Epidermal melanocyte (primary cell): Measurements from ENCODE around the gene TMEM80.
A peak's percentile ranks its signal among the peaks of the same experiment; 100 is the strongest.

Source experiments
- DNase-seq: peaks from one replicate; pipeline ENCODE4 v3.0.0; 2011; ENCODE audit warnings: low spot score; ENCODE audit not compliant: insufficient read length

TMEM80 gene

DNA sequence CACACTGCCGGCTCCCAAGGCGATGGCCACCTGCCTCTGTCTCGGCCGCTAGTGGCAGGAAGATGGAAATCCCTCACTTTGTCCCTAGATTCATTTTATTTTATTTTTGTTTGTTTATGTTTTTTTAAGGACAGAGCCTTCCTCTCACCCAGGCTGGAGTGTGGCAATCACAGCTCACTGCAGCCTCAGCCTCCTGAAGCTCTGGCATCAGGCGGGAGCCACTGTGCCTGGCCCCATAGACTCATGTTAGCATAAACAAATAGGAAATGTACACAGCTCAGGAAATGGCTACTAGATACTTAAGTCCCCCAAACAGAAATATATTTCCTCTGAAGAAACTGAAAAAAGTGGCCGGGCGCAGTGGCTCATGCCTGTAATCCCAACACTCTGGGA lies 3.5 kb downstream of the TMEM80 start:
- DNase-seq: no peak

DNA sequence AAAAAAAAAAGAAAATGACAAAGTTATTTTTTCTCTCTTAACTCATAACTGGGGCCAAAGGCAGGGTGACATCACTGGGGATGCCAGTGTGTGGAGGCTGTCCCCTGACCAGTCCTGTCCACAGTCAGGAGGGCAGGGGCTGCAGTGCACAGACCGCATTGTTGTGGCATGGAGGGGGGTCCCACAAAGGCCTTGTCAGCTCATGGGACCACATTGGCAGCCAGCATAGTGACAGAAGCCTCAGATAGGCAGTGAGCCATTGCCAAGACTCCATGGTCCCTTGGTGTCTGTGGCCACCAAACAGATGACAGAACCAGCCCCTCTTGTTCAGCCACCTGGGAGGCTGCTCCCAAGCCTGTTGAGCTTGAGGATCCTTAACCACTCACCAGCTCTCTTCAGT lies 4.1 kb downstream of the TMEM80 start:
- no peak for DNase-seq

DNA sequence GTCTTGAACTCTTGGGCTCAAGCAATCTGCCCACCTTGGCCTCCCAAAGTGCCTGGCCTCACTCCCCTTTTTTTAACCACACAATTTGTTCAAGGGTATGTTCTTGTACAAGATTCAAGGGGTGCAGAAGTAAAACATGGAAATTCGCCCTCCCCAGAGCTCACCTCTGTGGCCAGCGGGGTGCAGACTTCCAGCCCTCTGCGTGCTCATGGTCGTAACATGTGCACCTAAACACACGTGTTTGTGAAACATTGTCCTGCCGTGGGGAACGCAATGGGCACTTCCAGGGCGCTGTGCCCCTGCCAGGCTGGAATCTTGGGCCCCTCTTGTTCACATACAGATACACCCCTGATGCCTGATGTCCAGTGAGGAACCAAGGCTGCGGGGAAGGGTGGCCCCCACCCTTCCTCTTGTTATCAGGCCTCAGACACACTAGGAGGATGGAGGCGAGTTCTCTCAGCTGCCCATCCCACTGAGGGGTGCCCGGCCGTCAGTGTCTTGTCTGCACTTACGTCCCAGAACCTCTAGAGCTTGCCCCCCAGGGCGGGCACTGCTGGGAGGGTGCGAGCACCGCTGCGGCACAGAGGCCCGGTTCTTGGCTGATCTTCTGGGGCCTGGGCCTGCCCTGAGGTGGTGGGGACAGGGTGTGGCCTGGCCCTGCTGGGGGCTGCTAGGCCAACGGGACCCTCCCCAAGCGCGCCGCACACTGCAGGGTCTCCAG lies 6.3 kb downstream of the TMEM80 start:
- no peak for DNase-seq

DNA sequence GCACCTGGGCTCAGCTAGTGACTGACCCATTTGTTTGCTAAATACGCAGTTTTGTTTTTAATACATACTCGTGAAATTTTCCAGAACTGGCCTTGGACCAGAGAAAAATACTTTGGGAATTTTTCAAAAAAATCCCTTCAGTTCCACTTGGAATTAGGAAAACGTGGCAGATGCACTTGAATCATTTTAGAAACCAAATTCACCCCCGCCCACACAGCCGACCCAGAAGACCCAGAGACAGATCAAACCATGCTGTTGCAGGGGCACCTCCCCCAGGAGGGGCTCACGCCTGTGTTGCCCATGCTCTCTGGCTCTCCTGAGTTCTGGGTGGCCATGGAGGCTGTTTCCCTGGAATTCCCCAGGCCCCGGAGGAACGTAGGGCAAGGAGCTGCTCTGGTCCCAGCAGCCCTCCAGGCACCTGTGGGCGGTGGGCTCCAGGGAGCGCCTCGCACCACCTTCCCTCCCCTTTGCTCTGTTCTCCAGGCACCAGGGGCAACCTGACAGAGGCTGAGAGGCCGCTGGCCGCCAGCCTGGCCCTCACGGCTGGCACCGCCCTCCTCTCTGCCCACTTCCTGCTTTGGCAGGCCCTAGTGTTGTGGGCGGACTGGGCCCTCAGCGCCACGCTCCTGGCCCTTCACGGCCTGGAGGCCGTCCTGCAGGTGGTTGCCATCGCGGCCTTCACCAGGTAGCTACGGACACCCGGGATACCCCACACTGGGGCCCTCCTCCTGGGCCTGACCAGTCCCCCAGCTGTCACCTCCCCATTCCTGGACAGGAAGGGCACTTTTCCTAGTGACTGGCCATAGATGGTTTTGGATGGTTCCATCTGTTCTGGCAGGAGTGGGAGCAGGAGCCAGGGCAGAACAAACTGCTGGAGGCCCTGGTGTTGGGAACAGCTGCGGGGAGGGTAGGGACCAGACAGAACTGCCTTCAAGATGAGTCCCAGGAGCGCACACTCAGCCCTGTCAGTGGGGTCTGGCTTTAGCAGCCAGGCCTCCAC lies 7.1 kb downstream of the TMEM80 start:
- no peak for DNase-seq

DNA sequence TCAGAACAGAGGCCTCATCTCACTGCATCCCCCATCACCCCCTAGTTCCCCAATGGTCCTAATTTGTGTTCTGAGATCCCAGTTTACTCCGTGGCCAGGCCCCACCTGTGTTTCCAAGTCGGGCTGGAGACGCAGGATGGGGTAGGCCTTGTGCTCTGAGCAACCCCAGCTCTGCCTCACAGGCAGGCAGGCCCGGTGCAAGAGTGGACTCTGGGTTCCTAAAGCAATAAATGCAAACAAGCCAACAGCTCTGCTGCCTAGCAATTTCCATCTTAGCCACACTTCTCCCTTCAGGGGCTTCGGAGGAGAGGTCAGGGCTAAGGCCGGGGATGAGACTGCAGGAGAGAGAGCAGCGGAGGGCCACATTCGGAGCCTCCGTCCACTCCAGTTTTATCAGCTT lies 7.9 kb downstream of the TMEM80 start:
- no peak for DNase-seq

DNA sequence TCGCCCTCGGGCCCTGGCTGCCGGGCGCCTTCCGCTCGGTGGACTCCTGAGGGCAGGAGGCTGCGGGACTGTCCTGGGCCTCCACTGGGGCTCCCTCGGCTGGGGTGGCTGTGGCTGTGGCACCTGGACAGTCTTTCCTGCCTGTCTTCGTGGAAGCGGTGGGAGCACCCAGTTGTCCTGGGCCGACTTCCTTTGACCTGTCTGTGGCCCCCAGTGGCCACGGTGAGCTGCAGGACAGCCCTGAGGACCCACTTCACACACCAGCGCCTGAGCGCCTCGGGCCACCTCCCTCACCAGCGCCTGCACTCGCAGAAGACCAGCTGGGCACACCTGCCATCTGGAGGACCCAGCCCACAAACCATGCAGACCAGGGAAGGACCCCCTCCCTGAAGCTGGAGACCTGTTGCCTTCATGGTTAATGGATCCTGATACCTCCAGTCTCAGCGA lies 8.6 kb downstream of the TMEM80 start:
- no peak for DNase-seq

DNA sequence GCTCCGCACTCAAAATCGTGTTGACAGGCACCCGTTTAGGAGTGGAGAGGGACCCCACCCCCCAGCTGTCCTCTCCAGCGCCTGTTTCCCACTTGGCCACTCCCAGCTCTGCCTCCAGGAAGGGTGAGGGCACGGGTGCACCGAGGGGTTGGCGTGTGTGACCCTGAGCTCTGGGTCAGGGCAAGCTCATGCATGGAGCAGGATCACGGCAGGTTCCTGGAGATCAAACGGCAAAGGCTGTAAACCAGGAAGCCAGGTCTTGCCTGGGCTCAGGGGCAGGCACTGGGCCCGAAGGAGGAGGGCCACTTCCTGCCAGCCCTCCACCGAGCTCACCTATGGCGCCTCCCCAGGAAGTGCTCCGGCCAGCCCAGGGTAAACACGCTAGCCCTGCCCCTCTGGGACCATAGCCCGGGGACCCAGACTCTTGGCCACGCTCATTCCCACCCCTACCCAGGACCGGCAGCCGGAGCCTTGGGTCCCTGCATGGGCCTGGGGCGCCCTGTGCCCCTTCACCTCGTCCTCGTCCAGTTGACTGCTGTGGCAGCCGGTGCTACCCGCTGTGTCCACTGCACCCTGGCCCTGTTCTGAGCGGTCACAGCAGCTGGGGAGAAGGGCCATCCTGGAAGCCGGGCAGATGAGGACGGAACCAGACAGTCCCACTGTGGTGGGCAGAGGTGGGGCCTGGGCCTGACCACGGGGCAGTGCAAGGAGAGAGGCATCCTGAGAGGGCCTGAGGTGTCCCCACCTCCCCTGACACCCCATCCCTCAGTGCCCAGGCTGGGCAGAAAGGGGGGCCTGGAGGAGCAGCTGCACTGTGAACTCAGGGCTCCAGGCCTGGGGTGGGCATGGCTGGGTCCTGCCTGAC lies 9.4 kb downstream of the TMEM80 start:
- DNase-seq: no peak

DNA sequence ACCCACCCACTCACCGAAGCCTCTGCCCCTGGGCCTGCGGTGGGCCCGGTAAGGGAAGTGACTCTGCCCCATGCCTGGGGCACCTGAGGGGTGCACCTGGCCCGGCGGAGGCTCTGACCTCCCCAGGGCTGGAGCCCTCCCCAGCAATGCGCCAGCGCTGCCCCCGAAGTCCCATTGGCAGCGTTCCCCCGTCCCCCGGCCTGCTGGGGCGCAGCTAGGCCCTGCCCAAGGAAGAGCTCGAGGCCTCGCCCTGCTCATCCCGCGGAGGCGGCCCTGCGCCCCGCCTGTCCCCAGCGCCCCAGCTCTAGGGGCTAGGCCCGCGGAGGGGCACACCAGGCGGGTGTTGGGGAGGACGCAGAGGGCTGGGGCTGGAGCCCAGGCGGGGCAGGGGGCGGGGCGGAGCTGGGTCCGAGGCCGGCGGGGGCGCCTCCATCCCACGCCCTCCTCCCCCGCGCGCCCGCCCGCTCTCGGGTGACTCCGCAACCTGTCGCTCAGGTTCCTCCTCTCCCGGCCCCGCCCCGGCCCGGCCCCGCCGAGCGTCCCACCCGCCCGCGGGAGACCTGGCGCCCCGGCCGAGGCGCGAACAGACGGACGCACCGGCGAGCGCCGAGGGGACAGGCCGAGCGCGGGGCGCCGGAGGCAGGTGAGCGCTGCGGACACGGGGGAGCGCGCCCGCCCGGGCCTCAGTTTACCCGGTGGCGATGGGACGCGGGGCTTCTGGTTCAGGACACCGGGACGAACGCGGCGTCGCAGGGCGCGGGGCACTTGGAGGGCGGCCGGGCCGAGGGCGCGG lies 10.2 kb downstream of the TMEM80 start, which contains the start of gene EPS8L2:
Gene EPS8L2 (plus strand): TSS at position 586 of the 793 bp plus-strand sequence. CDS start 3,177 bp downstream, outside the sequence.
- no peak for DNase-seq

DNA sequence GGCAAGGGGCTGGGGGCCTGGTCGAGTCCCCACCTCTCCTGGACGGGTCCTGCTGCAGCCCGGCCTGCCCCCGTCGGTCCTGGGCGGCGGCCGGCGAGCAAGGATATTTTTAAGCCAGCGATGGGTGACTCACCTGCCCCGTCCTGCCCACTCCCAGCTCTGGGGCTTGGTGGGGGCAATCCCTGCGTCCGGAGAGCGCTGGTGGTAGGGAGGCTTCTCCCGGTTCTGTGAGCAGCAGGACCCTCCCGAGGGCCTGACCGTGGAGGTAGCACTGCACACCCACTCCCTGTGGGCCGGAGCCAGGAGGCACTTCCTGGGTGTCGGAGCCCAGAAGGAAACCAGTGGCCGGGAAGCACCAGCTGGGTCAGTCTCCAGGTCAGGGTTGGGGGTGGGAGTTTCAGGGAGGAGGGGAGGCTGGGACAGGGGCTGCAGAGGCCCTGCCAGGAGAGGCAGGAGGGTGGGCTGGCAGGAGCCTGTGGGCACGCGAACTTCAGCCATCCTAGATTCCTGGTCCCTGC lies 10.9 kb downstream of the TMEM80 start:
- no peak for DNase-seq

DNA sequence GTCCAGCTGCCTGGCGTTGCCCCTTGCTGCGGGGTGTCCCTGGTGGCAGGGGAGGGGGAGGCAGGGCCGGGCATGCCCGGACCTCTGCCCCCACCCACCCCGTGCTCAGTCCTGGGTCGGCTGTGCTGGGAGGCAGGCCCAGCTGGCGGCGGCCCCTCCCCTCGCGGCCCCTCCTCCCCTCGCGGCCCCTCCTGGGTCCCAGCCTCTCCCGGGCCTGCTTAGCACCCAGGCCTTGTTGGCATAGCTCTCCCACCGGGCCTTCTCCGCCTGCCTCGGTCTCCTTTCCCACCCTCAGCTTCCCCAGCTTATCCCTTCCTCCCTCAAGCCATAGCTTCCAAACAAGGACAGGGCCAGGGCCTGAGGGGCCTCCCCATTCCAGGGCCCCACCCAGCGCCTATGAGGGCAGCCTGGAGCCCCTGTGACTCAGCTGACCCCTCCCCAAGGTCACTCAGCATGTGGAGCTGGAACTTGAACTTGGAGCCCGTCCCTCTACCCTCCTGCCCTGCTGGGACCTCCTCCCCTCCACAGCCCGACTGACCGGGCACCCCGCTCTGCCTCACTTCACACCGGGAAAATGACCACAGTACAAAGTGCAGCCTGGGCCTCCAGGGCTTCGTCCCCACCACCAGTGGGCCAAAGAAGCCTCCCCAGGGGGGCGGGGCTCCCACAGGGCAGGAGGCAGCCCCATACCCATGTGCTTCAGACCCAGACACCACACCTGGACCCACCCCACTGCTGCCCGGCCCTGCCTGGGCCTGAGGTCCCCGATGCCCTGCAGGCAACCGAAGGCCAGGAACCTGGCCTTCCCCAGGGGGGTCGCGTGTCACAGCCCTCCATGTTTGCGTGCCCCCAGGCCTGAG lies 11.6 kb downstream of the TMEM80 start:
- peak; percentile 64 for DNase-seq

DNA sequence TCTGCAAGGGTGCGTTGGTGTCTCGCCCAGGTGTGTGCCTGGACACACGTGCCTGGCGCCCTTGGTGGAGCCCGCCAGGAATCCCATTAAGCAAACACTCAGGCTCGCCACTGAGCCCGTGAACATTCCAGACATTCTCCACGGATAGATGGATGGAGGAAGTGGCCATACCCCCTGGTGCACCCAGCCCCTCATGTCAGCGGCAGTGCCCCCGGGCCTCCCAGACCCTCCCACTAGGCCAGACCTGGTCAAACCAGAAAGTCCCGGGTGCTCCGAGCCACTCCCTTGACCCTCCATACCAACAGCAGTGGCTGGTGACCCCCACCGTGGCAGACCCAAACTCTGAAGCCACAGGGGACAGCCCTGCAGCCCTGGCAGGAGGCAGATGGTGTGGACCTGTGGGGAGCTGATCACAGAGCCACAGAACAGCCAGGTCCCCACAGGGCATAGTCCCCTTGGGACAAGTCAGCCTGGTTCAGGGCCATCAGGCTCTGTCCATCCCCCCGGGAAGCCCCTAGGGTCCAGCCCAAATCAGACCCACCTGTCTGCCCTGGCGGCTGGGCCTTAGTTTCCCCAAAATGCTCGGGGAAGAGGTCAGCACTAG lies 12.3 kb downstream of the TMEM80 start:
- no peak for DNase-seq

DNA sequence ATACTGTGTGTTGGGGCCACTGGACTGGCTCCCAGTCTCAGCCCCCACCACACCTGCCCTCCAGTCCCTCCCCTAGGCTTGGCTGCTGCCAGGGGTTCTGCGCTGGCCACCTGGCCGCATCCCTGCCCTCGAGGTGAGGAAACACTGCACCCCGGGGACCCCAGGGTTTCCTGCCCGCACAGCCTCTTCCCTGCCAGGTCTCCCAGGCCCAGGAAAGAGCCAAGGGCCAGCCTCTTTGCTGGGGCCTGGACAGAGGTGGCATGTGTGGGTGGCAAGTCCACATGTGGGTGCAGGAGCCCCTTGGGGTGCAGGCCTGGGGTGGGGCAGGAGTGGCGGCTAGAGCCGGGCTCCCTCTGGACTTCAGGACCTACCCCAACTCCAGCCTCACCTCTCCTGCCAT lies 12.9 kb downstream of the TMEM80 start:
- DNase-seq: no peak

DNA sequence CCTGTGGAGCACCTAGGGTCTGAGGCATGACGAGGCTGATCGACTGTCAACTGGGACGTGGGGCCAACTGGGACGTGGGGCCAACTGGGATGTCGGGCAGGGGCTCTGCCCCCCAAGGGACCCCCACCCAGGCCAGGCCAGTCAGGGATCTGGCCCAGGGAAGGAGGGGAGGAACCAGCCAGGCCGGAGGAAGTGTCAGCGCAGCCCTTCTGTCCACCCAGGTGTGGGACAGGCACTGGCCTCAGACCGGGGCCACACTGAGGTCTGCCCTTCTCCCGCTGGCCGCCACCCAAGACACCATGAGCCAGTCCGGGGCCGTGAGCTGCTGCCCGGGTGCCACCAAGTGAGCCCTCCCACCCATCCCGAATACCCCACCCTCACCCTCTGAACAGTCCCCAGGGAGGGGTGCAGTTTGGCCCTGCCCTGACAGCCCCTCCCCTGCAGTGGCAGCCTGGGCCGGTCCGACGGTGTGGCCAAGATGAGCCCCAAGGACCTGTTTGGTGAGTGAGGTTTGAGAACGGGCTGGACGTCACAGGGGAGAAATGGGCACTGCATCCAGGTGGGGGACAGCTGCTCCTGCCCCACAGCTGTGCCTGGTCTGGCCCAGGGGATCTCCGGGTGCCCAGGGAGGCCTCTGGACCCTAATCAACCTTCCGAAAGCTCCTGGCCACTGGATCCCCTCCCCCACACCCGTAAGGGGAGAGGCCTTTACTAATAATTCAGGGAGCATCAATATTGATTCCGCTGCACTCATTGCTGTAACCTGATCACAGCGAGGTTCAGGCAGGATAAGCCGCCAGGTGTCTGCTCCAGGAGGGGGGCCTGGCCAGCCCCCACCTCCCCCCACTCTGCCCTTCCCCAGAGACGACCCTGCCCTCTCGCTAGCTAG lies 13.7 kb downstream of the TMEM80 start:
- DNase-seq: no peak

DNA sequence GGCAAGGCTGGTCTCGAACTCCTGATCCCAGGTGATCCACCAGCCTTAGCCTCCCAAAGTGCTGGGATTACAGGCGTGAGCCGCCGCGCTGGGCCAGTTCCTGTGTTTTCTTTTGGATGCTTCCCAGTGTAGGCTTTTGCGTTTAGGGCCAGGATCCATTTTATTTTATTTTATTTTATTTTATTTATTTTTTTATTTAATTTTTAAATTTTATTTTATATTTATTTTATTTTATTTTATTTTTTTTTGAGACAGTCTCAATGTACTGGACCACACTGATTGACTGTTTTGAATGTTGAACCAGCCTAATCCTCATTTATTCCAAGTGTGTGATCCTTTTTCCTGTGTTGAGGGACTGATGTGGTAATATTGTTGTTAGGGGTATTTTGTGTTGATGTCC lies 18.8 kb downstream of the TMEM80 start:
- no peak for DNase-seq

DNA sequence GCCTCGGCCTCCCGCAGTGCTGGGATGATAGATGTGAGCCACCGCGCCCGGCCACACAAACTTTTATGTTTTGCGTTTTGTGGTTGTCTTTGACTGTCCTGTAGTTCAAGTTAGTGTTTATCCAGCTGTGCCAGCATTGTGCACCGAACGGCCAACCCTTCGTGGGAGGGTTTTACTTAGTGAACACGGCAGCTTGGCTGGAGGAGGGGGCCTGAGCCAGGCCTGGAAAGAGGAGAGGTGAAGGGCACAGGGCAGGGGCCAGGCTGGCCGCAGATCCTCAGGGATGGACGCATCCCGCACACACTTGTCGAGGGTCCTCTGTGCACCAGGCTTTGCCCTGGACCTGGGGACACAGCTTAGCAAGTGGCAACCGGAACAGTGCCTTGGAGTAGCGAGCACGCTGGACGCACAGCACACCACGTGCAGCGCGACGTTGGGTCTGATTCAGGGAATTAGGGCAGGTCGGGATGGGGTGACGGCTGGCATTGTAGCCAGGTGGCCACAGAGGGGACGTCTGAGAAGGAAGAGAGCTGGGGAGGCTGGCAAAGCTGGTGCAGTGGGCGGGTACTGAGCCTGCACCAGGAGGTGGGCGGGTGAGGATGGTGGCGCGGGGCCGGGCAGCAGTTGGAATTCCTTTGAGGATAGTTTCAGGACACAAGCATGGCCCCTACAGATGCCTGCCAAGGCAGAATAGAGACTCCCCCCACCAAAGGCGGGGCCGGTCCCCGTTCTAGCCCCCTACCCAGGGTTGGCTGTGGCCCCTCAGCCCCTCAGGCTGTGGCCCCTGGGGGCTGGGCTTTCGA lies 23.8 kb downstream of the TMEM80 start:
- no peak for DNase-seq

DNA sequence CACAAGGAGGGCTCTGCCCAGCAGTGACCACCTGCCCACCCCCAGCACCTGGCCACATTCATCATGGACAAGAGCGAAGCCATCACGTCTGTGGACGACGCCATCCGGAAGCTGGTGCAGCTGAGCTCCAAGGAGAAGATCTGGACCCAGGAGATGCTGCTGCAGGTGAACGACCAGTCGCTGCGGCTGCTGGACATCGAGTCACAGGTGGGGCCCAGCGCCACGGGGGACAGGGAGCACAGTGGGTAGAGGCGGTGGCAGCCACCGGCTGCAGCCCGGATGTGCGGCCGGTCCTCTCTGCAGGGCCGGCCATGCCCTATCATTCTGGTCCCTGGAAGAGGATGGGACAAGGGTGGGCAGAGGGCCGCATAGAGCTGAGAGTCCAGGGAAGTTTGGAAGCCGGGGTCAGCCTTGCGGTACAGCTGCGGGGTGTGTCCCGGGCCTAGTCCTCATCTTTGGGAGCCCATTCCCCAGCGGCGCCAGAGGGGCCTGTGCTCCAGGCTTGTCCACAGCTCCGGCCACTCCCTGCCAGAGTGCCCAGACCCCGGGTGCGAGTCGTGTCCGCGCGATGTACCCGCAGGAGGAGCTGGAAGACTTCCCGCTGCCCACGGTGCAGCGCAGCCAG lies 24.5 kb downstream of the TMEM80 start:
- DNase-seq: no peak
